Stimulated activated naive CD4-positive, alpha-beta T cell treated with Interleukin-2 at 50 U/mL for 16 hours (primary cell): ENCODE results near the gene TPCN2.
"Not testable (repeated sequence)": the region's sequence is repeated elsewhere in the genome, so short reads cannot be mapped to it uniquely, and the experiment has no call there.

Experiments
- DNase-seq: peaks from one replicate; lab custom pipeline; 2025; lab: John Stamatoyannopoulos, UW

Gene TPCN2

DNA sequence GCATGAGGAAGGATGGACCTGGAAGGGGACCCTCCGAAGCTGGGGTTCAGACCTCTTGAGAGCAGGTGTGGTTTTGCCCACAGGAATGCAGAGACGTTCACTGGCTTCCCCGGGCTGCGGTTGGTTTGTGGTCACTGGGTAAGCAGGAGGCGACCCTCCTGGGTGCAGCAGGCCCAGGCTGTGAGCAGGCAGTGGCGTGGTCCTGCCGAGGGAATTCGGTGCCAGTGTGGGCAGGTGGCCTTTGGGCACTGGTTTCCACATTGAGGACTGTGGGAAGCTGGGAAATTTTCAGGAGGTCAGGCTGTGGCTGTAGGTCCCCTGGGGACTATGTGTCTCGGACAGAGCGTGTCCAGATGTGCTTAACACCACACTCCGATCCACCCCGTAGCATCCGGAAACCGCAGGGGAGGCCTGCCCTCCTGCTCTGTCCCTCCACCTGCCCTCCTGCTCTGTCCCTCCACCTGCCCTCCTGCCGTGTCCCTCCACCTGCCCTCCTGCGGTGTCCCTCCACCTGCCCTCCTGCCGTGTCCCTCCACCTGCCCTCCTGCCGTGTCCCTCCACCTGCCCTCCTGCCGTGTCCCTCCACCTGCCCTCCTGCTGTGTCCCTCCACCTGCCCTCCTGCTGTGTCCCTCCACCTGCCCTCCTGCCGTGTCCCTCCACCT, 27.5 kb downstream of the TPCN2 start:
- no peak for DNase-seq

DNA sequence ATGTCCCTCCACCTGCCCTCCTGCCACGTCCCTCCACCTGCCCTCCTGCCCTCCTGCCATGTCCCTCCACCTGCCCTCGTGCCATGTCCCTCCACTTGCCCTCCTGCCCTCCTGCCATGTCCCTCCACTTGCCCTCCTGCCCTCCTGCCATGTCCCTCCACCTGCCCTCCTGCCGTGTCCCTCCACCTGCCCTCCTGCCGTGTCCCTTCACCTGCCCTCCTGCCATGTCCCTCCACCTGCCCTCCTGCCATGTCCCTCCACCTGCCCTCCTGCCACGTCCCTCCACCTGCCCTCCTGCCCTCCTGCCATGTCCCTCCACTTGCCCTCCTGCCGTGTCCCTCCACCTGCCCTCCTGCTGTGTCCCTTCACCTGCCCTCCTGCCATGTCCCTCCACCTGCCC, 28.2 kb downstream of the TPCN2 start:
- DNase-seq, result not testable (repeated sequence)

DNA sequence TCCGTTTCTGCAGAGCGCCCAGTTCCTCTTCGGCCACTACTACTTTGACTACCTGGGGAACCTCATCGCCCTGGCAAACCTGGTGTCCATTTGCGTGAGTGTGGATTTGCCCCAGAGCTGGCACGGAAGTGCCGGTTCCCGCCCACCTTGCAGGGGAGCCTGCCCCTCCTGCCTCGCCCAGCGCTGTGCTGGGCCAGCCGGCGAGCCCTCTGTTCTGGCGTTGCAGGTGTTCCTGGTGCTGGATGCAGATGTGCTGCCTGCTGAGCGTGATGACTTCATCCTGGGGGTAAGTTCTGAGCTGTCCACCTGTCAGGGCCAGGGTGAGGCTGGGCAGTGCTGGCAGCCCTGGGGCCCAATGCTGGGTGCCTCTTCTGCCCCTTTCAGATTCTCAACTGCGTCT, 29.8 kb downstream of the TPCN2 start:
- no peak for DNase-seq

DNA sequence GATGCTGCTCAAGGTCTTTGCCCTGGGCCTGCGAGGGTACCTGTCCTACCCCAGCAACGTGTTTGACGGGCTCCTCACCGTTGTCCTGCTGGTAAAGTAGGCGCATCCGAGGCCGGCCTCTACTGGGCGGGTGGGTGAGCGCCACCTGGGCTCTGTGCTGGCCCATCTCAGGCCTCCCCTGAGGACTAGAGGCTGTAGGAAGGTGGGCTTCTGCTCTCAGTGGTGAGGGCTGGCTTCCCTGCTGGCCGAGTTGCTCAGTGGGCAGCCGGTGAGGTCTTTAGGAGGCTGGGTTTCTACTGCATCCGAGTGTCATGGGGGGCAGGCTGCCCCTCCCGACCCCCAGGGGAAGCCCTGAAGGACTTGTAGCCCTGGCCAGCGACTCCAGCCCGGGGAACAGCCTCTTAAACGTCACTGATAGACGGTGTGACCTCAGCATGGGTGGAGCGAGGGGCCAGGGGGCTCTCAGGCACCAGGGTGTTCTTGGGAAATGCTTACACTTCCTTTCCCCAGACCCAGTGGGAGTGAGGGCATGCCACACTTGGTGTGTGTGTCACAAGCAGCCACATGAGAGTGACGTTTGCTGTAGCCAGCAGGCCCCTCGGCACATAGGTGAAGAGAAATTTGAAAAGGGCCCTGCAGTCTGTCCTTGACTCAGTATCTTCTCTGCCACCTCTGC, 30.3 kb downstream of the TPCN2 start:
- no peak for DNase-seq

DNA sequence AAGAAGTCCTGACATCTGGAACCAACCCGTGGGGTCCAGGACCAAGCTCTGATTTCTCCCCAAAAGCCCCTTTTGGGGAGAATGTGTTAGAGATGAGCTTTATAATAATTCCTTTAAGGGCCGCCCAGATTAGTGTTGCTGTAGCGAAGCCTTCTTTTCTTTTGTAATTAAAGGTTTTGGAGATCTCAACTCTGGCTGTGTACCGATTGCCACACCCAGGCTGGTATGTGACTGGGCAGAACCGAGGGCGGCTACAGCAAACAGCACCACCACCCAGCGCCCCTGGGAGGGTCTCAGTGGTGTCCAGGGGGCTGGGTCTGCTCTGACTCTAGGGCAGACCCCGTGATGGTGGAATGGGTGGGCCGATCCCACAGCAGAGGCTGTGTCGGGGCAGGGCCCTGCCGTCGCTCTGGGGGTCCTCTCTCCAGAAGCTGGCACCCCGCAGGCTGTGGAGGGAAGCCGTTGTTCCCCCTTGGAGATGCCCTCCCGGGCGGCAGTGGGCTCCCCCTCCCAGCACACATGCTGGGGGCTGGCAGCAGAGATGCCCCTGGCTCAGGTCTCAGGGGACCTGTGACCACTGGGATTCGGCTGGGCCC, 31.0 kb downstream of the TPCN2 start:
- no peak for DNase-seq

DNA sequence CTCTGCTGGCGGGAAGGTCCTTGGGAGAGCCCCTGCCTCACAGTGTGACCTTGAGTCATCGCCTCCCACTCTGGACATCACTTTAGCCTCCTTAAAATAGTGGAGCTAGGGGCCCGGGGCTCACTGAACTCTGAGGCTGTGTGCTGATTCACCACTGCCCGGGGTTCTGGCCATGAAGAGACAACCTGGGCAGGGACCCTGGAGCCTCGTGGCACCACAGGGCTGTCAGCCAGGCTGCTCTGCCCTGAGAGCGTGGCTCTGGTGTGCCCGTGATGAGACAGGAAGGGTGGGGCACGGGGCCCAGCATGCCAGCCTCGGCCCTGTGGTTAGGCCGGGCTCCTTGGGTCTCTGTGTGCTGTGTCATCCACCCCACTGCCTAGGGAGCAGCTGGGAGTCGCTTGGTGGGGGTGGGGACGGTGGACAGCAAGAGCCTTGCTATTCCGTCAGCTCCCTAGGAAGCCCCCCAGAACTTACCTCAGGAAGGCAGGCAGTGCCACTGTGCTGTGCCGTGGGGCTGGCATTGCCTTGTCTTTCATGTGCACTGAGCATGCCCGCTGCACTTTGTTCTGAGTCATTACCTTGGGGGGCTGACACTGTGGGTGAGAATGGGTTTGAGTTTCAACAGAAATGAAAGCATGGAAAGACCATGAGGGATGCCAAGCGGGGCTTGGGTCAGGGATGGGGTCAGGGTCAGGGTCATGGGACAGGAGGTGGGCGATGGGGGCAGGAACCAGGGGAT, 31.7 kb downstream of the TPCN2 start:
- DNase-seq, result no peak

DNA sequence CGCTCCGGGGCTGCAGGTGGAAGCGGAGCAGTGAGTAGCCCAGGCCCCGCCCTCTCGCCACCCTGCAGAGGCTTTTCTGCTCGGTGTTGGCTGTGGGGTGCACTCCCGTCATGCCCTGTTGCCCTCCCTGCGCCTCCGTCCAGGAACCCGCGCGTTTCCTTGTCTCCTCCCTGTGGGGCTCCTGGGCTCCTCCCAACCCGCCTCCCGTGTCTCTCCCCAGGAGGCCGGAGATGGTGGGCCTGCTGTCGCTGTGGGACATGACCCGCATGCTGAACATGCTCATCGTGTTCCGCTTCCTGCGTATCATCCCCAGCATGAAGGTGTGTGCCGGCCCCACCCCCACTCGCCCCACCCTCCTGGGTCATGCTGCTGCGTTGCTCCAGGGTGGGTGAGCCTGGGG, 32.4 kb downstream of the TPCN2 start:
- DNase-seq, result no peak

DNA sequence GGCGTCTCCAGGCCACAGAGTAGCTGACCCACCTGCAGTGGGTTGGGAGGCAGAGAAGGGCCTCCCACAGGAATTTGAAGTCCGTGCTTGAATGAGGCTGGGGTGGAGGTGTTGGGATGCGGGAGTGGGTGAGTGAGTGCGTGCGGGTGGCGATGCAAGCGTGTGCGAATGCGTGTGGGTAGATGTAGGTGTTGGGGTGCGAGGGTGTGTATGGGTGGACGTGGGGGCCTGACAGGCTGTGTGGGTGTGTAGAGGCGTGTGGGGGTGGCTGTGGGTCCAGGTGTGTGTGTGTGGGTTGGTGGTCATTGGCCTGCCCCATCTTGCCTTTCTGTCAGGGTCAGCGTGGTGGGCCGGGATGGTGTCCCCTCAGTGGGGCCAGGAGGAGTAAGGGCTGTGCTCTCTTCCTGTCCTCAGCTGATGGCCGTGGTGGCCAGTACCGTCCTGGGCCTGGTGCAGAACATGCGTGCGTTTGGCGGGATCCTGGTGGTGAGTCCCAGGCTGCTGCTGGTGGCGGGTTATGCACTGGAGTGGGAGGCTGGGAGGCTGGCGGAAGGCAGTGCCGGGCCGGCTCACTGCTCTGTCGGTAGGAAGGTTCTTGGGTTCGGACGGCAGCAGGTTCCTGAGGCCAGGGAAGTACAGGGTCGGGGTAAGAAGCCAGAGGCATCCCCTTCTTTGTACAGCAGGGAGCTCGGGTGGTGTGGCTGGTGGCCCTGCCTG, 35.0 kb downstream of the TPCN2 start:
- no peak for DNase-seq

DNA sequence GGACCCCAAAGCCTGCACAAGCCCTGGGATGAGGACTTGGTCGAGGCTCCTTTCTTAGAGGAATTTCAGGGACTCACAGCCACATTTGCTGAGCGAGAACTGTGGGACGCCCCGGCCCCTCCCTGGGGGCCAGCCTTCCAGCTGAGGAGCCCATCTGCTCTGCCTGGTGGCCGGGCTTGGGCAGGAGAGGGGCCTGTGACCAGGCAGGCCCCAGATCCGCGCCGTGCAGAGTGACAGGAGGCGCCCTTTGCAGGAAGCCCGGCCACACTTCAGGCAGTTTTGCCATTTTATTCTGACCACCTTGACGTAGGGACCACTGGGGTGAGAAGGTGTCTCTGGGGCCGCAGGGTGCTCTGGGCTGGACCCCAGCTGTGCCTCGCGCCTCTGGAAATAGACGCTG, 35.6 kb downstream of the TPCN2 start:
- no peak for DNase-seq

DNA sequence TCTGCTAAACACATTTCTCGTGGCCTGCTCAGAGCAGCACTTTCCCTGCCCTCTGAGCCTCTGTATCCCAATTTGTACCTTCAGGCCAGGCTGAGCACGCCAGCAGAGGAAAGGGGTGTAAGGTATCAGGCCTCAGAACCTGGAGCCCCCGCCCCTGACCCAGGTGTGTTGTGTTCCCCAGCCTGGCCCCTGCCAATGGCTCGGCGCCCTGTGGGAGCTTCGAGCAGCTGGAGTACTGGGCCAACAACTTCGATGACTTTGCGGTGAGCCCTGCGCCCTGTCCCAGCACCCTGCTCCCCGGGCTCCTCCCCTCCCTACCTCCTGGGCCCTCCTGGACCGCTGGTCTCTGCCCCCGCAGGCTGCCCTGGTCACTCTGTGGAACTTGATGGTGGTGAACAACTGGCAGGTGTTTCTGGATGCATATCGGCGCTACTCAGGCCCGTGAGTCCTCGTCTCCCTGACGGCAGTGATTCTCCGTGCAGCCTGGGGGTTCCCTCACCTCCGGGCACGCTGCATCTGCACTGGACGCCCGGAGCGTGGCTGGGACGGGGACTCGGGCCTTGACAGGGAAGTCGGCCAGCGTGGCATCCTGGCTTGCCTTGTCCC, 36.9 kb downstream of the TPCN2 start:
- DNase-seq, result no peak

DNA sequence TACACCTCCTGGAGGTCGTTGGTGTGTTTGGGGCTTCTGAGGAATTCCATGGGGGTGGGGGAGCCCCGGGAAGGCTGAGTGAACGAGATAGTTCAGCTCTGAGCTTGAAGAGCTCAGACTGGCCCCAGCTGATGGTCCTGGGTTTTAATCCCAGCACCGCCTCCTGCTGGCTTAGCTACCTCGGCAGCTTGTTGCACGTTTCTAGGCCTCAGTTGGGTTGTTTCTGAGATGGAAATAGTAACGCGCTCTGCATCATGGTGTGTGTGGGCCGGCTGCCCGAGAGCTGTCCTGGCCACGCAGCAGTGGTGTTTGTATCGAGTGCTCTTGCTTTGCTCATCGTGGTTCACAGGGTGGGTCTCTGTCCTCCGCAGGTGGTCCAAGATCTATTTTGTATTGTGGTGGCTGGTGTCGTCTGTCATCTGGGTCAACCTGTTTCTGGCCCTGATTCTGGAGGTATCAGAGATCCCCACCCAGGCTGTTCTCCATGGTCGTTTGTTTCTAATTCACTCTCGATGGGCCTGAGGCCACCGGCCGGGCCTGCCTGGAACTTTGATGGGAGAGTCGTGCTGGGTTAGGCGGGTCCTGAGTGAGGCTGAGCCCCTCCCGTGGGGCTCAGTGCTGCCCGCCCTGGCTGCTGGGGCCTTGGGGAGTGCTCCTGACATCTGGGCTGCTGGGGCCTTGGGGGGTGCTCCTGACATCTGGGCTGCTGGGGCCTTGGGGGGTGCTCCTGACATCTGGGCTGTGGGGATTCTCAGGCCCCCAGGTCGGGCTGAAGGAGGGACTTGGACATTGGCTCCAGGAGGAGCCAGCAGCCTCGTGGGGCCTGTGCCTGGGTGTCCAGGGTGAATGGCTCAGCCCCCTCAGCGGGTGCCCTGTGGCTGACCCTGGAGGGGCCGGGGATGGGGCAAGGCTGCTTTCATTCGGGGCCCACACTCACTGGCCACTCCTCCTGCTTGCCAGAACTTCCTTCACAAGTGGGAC, 37.7 kb downstream of the TPCN2 start:
- no peak for DNase-seq

DNA sequence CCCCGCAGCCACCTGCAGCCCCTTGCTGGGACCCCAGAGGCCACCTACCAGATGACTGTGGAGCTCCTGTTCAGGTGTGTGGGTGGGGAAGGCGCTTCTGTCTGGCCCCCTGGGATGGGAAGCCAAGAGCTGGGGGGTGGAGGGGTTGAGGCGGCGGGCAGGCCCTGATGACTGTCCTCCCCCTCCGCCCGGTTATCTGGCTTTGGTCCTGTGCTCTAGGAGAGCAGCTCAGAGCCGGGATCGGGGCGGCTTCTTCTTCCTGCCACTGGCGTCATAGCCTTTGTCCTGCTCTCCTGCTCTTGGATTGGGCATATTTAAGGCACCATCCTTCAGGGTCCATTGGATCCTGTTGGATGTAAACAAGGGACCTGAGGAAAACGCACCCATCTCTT, 38.4 kb downstream of the TPCN2 start:
- DNase-seq, result no peak

DNA sequence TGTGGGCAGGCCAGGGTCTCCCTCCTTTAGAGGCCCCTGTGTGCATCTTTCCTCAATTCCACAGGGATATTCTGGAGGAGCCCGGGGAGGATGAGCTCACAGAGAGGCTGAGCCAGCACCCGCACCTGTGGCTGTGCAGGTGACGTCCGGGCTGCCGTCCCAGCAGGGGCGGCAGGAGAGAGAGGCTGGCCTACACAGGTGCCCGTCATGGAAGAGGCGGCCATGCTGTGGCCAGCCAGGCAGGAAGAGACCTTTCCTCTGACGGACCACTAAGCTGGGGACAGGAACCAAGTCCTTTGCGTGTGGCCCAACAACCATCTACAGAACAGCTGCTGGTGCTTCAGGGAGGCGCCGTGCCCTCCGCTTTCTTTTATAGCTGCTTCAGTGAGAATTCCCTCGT, 39.1 kb downstream of the TPCN2 start:
- DNase-seq, result no peak

DNA sequence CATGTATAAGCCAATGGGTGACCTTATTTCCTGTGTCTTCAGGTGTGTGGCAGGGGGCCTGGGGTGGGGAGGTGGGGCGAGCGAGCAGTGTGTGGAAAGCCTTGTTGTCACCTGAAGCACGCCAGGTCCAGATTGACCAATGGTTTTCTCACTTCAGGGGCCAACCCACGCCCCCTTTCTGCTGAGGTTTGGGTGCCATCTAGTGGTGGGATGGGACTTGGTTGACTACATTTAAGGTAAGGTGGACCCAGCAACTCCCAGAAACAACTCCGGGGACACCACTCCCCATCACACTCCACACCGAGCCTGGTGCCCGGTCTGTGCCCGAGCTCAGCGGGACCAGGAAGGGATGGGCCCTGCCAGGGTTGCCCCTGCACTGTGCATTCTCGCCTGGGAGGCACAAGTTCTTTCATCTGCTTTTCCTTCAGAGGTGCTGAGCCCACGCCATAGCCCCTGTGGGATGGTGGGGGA, 40.0 kb downstream of the TPCN2 start:
- peak; percentile 15 for DNase-seq

DNA sequence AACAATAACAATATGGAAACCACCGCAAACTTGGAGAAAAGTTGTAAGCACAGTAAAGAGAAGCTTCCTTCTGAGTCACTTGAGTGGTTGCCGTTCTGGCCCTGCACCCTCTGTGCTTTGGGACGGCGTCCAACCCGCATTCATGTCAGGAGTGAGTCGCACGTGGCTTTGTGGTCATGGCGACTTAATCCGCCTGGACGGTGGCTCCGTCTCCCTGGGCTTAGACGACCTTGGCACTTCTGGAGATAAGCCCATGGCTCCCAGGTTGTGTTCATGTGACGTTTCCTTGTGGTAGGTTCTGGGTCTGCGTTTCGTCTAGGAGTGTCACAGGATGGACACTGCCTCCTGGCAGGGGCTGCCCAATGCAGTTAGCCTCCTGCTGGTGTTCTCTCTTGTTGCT, 40.5 kb downstream of the TPCN2 start:
- no peak for DNase-seq

DNA sequence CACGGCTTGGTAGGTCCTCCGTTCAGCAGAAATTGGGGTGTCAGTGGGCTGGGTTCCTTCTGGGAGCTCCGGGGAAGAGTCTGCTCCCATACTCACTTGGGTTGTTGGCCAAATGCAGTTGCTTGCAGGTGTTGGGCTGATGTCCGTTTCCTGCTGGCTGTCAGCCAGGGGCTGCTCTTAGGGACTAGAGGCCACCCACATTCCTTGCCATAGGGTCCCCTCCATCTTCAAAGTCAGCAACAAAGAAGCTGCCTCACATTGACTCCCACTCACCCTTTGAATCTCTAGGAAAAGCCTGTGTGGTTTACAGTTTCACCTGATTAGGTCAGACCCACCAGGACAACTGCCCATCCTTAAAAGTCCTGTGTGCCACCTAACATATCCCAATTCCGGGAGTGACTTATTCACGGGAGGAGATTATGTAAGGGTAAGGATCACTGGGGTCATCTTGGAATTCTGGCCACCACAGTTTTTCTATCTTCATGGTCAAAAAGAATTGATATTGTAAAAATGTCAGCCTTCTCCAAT, 43.0 kb downstream of the TPCN2 start:
- DNase-seq, result no peak

DNA sequence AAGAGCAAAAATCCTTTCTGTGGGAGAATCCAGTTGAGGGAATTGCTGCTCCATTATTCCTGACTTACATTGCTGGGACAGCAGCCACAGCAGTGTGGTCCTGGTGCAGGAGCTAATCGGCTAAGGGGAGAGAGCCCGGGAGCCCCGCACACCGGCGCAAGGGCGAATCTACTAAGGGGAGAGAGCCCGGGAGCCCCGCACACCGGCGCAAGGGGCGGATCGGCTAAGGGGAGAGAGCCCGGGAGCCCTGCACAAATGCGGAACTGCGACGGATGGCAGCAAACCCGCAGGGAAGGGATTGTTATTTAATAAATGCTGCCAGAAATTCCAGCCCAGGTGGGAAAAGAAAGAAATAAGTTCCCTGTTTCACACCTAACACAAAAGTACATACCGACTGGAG, 43.5 kb downstream of the TPCN2 start:
- DNase-seq, result no peak

DNA sequence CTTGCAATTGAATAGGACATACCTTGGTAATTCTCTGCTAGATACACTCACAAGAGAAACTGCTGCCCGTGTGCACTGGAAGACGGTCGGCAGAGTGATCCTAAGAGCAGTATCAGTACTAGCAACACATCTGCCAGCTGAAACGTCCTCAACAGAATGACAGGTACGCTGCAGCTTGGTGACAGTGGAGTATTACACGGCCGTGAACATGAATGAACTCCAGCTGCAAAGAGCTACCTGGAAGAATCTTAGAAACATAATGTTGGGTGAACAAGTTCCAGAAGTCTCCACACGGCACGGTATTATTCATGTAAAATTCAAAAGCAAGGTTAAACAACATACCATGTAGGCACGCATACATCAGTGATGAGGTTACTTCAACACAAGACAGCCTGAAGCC, 44.4 kb downstream of the TPCN2 start:
- DNase-seq, result no peak

DNA sequence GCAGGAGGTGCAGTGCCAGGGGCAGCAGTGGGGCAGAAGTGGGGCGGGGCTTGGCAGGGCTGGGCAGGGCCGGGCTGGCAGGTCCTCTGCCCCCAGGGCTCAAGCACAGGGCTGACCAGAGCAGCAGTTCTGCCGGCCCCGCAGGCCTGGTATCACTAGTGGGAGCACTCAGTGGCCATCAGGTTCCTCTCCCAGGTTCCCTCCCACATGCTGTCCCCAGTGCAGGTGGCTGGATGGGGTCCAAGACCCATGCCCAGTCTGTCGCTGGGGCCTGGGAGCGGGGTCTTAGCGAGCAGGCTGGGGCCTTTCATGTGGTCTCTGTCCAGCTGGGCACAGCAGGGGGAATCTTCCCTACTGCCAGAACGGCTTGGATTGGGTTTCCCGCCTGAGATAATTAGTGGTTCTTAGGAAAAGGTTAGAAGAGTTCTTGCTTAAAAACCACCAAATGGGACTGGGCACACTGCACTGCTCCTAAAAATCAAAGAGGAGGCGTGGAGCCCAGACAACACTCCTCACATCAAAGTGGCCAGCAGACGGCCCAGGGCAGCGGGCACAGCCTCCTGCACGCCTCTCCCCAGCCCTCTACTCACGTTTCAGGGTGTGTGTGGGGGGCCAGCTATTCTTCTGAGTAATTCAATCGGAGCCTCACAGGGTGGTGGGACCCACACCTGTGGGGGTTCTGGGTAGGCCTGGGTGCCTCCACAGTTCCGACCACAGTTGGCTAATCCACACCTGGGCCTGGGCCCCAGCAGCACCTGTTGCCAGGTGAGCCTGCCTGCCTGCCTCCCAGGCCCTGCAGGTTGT, 45.6 kb downstream of the TPCN2 start:
- no peak for DNase-seq

DNA sequence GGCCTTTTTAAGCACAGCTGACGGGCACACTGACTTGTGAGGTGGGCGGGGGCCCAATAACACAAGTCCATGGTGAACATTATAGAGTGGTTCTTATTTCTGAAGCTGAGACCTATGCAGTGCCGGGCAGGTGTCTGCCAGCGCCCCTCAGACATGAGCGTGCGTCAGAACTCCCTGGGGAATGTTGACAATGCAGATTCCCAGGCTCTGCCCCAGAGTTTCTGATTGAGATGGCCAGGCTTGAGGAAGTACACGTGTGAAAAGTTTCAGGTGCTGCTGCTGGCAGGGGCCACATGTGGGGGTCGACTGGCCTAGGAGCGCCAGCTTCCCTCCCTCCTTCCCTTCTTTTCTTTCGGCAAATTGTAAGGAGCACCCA, 46.2 kb downstream of the TPCN2 start:
- no peak for DNase-seq
